ENCODE measurements around the gene ENGASE. TPM values are rescaled to one million over a fixed set of nuclear protein-coding genes. Genes with fewer than 3 reads are reported as not detected.

The ENGASE gene
- total and polyA plus RNA-seq, 2 experiments from 2014 or later = 9.0 to 27.1 TPM

- ATAC-seq (no peak), DNase-seq (ENCODE audit: low spot score) (no peak)
- peaks cover 6% of the 10 kb centered on the region; the same call in 1 of the 2 replicates for H4K20me1 ChIP-seq (replicated peaks; ENCODE audit: insufficient read depth)
- H3K4me3 ChIP-seq = no peak overlapping the region
- Mint-ChIP-seq H3K36me3 (ENCODE audit: low read depth) (no peaks in the 10 kb centered on the region), H3K9me3 (no peaks in the 10 kb centered on the region), H3K4me3 (no peak overlapping the region), H3K27ac (no peak overlapping the region), H3K27me3 (ENCODE audit: insufficient read depth, low read depth, poor library complexity) (peaks cover 3% of the 10 kb centered on the region), H3K4me1 (peaks cover 3% of the 10 kb centered on the region; the same call in 2 of the 3 replicates)
- H3K4me1 ChIP-seq (ENCODE audit: insufficient read depth) = no peaks in the 10 kb centered on the region
- no peaks in the 10 kb centered on the region for H3K9me2 ChIP-seq (ENCODE audit: insufficient read depth)
- H3K27me3 ChIP-seq (ENCODE audit: insufficient read depth) = no peaks in the 10 kb centered on the region
- H2AFZ ChIP-seq = no peak overlapping the region
- no peak overlapping the region for H3K4me2 ChIP-seq
- TF ChIP-seq NANOG (IDR thresholded peaks at IDR 0.05; ENCODE audit: borderline replicate concordance) (no peak), ZNF331 (CRISPR knock-in tag; IDR thresholded peaks at IDR 0.05; ENCODE audit: low read depth) (no peak), REST (IDR thresholded peaks at IDR 0.05; ENCODE audit: unreplicated experiment) (no peak), ZNF114 (CRISPR knock-in tag; IDR thresholded peaks at IDR 0.05) (no peak), STAT1 (IDR thresholded peaks at IDR 0.05; ENCODE audit: unreplicated experiment) (no peak), EZH2phosphoT487 (IDR thresholded peaks at IDR 0.05; ENCODE audit: unreplicated experiment) (no peak), POLR2AphosphoS5 (IDR thresholded peaks at IDR 0.05; ENCODE audit: low read depth) (no peak), ZNF462 (CRISPR knock-in tag; IDR thresholded peaks at IDR 0.05) (no peak), EZH2 (IDR thresholded peaks at IDR 0.05; ENCODE audit: low read depth, unreplicated experiment) (no peak), CREB1 (CRISPR knock-in tag; IDR thresholded peaks at IDR 0.05; ENCODE audit: low read depth) (no peak), JUNB (IDR thresholded peaks at IDR 0.05; ENCODE audit: unreplicated experiment) (no peak)
- no peaks in the 10 kb centered on the region for H3F3A ChIP-seq (replicated peaks; ENCODE audit: low read depth)
- no peaks in the 10 kb centered on the region for H3K36me3 ChIP-seq (ENCODE audit: insufficient read depth)
- no peaks in the 10 kb centered on the region for H3K79me2 ChIP-seq (replicated peaks; ENCODE audit: insufficient read depth)
- H3K27ac ChIP-seq (ENCODE audit: low read depth) = no peak overlapping the region
Observed at GRCh38 chr17:79117905-79118487, 43.4 kb downstream of the ENGASE start.

Measured in GM23338 (cell line).